ENCODE data around the gene ATR.

DNA sequence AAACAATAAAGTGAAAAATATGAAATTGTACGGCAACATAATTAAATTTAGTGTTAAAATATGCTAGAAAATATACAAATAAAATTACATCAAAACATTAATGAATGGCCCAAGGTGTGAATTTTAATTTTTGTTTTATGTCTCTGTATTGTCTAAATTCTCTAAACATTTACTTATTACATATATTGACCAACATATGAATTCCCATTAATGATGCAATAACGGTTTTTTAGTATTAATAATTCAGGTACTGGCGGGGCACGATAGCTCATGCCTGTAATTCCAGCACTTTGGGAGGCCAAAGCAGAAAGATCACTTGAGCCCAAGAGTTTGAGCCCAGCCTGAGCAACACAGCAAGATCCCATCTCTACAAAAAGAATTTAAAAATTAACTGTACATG lies 110.1 kb downstream of the ATR start:
- TF ChIP-seq EP300 (IDR thresholded peaks at IDR 0.05) (no peak), POLR2A (IDR thresholded peaks at IDR 0.05) (no peak)
- TF ChIP-seq, protein P1, sequence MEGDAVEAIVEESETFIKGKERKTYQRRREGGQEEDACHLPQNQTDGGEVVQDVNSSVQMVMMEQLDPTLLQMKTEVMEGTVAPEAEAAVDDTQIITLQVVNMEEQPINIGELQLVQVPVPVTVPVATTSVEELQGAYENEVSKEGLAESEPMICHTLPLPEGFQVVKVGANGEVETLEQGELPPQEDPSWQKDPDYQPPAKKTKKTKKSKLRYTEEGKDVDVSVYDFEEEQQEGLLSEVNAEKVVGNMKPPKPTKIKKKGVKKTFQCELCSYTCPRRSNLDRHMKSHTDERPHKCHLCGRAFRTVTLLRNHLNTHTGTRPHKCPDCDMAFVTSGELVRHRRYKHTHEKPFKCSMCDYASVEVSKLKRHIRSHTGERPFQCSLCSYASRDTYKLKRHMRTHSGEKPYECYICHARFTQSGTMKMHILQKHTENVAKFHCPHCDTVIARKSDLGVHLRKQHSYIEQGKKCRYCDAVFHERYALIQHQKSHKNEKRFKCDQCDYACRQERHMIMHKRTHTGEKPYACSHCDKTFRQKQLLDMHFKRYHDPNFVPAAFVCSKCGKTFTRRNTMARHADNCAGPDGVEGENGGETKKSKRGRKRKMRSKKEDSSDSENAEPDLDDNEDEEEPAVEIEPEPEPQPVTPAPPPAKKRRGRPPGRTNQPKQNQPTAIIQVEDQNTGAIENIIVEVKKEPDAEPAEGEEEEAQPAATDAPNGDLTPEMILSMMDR (IDR thresholded peaks at IDR 0.05) = no peak
